ENCODE results near the gene PDILT. TPM values are rescaled to one million over a fixed set of nuclear protein-coding genes. Genes with fewer than 3 reads are reported as not detected.

The PDILT gene
- total RNA-seq, 2 experiments from 2014 or later, result not detected

DNA sequence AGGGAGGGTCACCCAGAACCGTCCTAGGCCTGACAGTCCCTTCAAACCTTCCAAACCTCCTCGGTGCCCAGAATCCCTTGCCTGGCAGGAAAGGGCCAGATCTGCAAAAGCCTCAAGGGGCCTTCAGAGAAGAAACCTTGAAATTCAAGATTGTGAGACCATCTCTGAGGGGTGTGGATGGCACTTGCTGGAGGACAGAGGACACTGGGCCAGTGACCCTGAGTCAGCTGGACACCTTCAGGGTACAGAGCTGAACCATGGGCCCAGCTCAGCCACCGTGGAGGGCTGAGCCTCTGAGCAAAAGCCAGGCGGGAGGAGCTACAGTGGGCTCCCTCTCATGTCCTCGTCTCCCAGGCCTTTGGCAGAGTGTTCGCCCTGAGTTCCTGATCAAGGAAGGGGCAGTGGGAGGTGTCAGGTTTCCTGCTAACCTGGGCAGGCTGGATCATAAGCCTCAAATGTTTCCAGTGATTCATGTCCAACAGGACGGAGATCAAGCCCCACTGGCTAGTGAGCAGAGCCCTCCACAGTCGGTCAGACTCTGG, 3.0 kb downstream of the PDILT start:
- no peak for ATAC-seq
- H3K9me3 Mint-ChIP-seq, result no peaks in the 10 kb centered on the region
- H3K4me1 Mint-ChIP-seq (ENCODE audit: low read depth), result no peaks in the 10 kb centered on the region
- intact Hi-C loops (cut with micrococcal nuclease), result no loop called here
- TF ChIP-seq, protein P1, sequence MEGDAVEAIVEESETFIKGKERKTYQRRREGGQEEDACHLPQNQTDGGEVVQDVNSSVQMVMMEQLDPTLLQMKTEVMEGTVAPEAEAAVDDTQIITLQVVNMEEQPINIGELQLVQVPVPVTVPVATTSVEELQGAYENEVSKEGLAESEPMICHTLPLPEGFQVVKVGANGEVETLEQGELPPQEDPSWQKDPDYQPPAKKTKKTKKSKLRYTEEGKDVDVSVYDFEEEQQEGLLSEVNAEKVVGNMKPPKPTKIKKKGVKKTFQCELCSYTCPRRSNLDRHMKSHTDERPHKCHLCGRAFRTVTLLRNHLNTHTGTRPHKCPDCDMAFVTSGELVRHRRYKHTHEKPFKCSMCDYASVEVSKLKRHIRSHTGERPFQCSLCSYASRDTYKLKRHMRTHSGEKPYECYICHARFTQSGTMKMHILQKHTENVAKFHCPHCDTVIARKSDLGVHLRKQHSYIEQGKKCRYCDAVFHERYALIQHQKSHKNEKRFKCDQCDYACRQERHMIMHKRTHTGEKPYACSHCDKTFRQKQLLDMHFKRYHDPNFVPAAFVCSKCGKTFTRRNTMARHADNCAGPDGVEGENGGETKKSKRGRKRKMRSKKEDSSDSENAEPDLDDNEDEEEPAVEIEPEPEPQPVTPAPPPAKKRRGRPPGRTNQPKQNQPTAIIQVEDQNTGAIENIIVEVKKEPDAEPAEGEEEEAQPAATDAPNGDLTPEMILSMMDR (IDR thresholded peaks at IDR 0.05), result no peak
- DNase-seq, result no peak
- CTCF ChIA-PET, result interaction anchor here (1.2 kb wide), 1 partner anchor 16 kb away, joined by 5 read pairs; no protein-coding TSS in a partner anchor
- H3K27ac Mint-ChIP-seq, result no peak overlapping the region
- H3K4me3 Mint-ChIP-seq, result no peak overlapping the region
- no peaks in the 10 kb centered on the region for H3K27me3 Mint-ChIP-seq
- POLR2A ChIA-PET, result no interaction called here
- no peaks in the 10 kb centered on the region for H3K36me3 Mint-ChIP-seq (ENCODE audit: low read depth)

DNA sequence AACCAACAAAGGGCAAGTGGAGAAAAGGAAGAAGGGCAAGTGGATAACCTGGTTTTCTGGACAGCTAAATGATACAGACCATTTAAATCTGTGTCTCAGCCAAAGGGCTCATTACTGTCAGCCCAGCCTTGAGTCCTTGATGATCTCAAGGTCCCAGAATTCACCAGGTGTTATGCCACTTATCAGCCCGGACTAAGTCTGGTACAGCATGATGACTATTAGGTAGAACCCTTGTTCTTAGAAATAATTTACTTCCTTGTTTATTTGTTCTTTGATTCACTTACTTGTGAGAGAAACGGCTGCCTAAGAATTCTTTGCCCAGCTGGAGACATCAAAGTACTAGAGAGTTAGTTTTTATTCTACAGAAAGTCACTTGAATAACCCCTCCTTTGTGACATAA, 3.5 kb downstream of the PDILT start:
- no peak for ATAC-seq
- H3K9me3 Mint-ChIP-seq, result no peaks in the 10 kb centered on the region
- intact Hi-C loops (cut with micrococcal nuclease), result no loop called here

DNA sequence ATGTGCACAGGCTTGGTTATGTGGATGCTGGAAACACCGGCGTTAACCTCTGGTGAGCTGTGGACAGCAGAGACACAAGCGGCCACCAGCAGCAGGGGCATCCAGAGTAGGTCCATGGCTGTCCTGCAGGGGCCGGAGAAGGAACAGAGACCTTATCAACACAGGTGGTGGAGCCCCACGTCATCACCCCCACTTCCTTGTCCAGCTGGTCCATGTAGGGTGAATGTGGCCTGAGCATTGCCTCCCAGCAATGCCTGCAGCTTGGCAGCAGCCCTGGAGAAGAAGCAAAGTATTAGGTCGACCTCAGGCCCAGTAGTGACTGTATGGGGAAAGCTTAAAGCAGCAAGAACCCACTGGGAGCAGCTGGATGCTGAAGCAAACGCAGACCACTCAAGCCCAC, 5.4 kb downstream of the PDILT start:
- Mint-ChIP-seq H3K27ac (no peak overlapping the region), H3K36me3 (ENCODE audit: low read depth) (no peaks in the 10 kb centered on the region), H3K4me3 (no peak overlapping the region), H3K27me3 (no peaks in the 10 kb centered on the region), H3K4me1 (ENCODE audit: low read depth) (no peaks in the 10 kb centered on the region), H3K9me3 (no peaks in the 10 kb centered on the region)
- CTCF ChIA-PET, result interaction anchor here (1.2 kb wide), 1 partner anchor 14 kb away, joined by 5 read pairs; no protein-coding TSS in a partner anchor
- ATAC-seq, result no peak
- intact Hi-C loops (cut with micrococcal nuclease), result no loop called here
- TF ChIP-seq, protein P1 (IDR thresholded peaks at IDR 0.05), result no peak
- POLR2A ChIA-PET, result no interaction called here
- DNase-seq, result no peak

More for the DNA sequence above, 3.5 kb downstream of the PDILT start:
- ChIA-PET POLR2A (no interaction called here), CTCF (no interaction called here)
- Mint-ChIP-seq H3K36me3 (ENCODE audit: low read depth) (no peaks in the 10 kb centered on the region), H3K4me3 (no peak overlapping the region), H3K27me3 (no peaks in the 10 kb centered on the region), H3K4me1 (ENCODE audit: low read depth) (no peaks in the 10 kb centered on the region), H3K27ac (no peak overlapping the region)
- TF ChIP-seq, protein P1 (IDR thresholded peaks at IDR 0.05), result no peak
- no peak for DNase-seq

DNA sequence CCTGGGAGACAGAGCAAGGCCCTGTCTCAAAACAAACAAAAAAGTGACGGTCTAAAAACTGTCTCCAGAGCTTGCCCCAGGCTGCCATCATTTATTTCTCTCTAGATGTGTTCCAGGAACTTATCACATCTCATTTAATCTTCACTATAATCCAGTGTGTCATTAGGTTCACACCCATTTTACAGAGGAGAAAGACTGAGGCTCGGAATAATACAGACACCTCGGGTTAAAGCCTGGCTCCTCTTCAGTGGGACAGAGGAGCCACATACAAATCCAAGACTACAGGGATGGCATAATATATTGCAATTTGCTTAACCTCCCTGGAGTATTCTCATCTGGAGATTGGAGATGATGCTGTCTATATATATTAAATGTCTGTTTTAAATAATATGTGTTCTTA, 5.9 kb downstream of the PDILT start:
- Mint-ChIP-seq H3K36me3 (ENCODE audit: low read depth) (no peaks in the 10 kb centered on the region), H3K4me3 (no peak overlapping the region), H3K27ac (no peak overlapping the region), H3K9me3 (no peaks in the 10 kb centered on the region), H3K4me1 (ENCODE audit: low read depth) (no peaks in the 10 kb centered on the region), H3K27me3 (no peaks in the 10 kb centered on the region)
- intact Hi-C loops (cut with micrococcal nuclease), result no loop called here
- no peak for ATAC-seq
- TF ChIP-seq, protein P1 (IDR thresholded peaks at IDR 0.05), result no peak
- ChIA-PET POLR2A (no interaction called here), CTCF (no interaction called here)
- no peak for DNase-seq

DNA sequence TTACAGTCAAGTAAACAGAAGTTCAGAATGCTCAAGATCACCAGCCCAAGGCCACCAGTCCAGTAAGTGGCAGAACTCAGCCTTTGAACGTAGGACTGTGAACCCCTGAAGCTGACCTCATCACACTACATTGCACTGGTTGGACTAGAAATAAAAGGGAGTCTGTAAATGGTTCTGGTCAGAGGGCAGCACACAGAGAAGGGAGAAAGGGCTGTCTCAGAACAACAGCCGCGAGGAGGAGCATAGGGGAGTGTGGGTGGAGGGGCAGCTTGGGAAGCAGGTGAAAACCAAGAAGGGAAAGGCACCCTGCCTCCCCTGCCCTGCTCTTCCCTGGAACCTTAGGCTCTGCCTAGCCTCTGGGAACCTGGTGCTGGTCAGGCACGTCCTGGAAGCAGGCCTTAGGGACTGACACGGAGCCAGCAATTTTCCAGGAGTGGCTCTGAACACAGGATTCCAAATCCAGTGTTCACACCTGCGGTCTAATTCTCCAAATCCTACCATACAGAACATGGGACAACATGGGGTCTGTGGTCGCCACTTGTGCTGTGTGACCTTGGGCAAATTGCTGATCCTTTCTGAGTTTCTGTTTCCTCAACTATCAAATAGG, 7.0 kb downstream of the PDILT start:
- POLR2A ChIA-PET, result no interaction called here
- Mint-ChIP-seq H3K27me3 (no peaks in the 10 kb centered on the region), H3K36me3 (ENCODE audit: low read depth) (no peaks in the 10 kb centered on the region), H3K9me3 (no peaks in the 10 kb centered on the region), H3K4me3 (no peak overlapping the region), H3K27ac (no peak overlapping the region), H3K4me1 (ENCODE audit: low read depth) (no peaks in the 10 kb centered on the region)
- intact Hi-C loops (cut with micrococcal nuclease), result no loop called here
- DNase-seq (no peak), ATAC-seq (no peak)
- CTCF ChIA-PET, result no interaction called here
- TF ChIP-seq, protein P1 (IDR thresholded peaks at IDR 0.05), result no peak
